HCT116 (cell line): ENCODE data around the gene PRMT7.

Experiments
- CTCF ChIP-seq, 3 experiments: fragments of 200-600 bp in 1 of 3; sonication (generic) in 1 of 3; IDR thresholded peaks in 2 of 3; conservative IDR thresholded peaks in 1 of 3; 2 replicates each; pipeline ENCODE4 v1.5.1; 2012 to 2017; ENCODE audit warnings: low read depth in 2 of 3, low read length in 2 of 3, antibody characterized with exemption in 1 of 3, borderline replicate concordance in 1 of 3, control low read depth in 1 of 3, mild to moderate bottlenecking in 1 of 3, mixed read lengths in 1 of 3, mixed run types in 1 of 3, moderate library complexity in 1 of 3; ENCODE audit not compliant: insufficient read depth in 1 of 3
- EZH2 ChIP-seq: fragments of 200-600 bp; sonication (generic); IDR thresholded peaks from 2 replicates; pipeline ENCODE4 v1.6.1; 2017; ENCODE audit warnings: antibody characterized with exemption, mixed run types
- POLR2A ChIP-seq: IDR thresholded peaks from 2 replicates; pipeline ENCODE4 v1.7.0; 2011; ENCODE audit warnings: borderline replicate concordance; ENCODE audit not compliant: insufficient read depth, insufficient read length; ENCODE audit errors: extremely low read depth
- YY1 ChIP-seq: IDR thresholded peaks from 2 replicates; pipeline ENCODE4 v1.6.1; 2011; ENCODE audit warnings: low read length, low read depth, moderate library complexity, mild to moderate bottlenecking; ENCODE audit not compliant: insufficient replicate concordance; ENCODE audit errors: extremely low read depth

DNA sequence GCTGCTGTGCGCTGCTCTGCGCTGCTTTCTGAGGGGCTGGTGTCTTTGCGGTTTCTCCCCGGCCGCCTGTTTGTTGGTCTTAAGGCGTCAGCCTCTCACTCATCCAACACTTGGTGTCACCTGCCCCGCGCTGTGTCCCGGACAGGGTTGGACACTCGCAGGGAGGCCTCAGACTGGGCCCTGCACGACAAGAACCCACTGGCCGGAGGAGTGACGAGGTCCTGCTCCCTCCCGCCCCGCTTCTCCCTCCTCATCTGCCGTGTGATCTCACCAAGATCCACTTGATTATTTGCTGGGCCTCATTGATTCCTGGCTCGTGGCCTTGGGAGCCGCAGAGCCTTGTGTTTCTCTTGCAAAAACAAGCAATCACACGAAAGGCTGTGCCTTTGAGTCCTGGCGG, 56.6 kb downstream of the PRMT7 start:
- no peak for TF ChIP-seq YY1
- no peak for TF ChIP-seq CTCF (IDR thresholded peaks at IDR 0.05 in 2 of 3, conservative IDR thresholded peaks at IDR 0.05 in 1 of 3; ENCODE audit: borderline replicate concordance in 1 of 3, insufficient read depth in 1 of 3, low read depth in 2 of 3, low read length in 2 of 3)
- no peak for TF ChIP-seq POLR2A
- TF ChIP-seq EZH2 = no peak
